Right renal cortex interstitium (tissue), 3 donors: ENCODE results near the gene ENTPD2. TPM values are rescaled to one million over a fixed set of nuclear protein-coding genes. Genes with fewer than 3 reads are reported as not detected.

Experiments used
- DNase-seq, 3 donors: peaks; one replicate each; pipeline ENCODE4 v3.0.0-alpha.2; 2013; ENCODE audit warnings: low read depth in 3 of 3, low spot score in 2 of 3
- polyA plus RNA-seq, 3 donors: library from polyadenylated mRNA; unstranded; fragments of 120-200 nt; gene quantifications; one replicate each; pipeline ENCODE4 v1.2.1, GENCODE V29; 2013; ENCODE audit not compliant: insufficient read length in 3 of 3

The ENTPD2 gene
- polyA plus RNA-seq, 3 donors = 2.9 to 3.9 (median 3.3) TPM

DNA sequence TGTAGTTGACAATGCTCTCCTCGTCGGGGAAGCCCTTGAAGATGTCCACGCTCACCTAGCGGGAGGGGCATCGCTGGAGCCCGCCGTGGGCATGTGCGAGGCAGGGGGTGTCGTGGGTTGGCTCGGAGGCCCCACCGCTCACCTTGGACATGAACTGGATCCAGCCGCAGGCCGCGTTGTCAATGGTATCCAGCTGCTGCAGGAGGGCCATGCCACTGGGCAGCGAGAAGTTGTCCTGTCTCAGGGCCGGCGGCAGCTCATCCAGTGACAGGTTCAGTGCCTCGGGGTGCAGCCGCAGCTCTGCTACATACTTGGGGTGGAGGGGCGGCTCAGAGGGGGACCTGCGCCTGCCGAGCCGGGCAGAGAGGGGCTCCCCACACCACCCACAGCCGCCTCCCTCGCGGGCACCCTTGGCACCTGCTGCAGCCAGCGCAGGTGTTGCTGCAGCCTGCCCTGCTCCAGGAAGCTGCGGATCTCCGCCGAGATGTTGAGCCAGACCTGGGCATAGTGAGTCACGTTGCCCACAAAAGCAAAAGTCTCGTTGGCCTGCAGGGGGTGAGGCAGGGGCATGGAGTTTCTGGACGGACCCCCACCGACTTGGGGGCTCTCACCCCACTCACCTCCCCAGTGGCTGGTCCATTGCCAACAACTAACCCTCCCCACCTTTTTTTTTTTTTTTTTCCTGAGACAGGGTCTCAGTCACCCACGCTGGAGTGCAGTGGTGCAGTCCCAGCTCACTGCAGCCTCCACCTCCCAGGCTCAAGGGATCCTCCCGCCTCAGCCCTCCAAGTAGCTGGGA lies 34.9 kb downstream of the ENTPD2 start:
- DNase-seq = no peak

DNA sequence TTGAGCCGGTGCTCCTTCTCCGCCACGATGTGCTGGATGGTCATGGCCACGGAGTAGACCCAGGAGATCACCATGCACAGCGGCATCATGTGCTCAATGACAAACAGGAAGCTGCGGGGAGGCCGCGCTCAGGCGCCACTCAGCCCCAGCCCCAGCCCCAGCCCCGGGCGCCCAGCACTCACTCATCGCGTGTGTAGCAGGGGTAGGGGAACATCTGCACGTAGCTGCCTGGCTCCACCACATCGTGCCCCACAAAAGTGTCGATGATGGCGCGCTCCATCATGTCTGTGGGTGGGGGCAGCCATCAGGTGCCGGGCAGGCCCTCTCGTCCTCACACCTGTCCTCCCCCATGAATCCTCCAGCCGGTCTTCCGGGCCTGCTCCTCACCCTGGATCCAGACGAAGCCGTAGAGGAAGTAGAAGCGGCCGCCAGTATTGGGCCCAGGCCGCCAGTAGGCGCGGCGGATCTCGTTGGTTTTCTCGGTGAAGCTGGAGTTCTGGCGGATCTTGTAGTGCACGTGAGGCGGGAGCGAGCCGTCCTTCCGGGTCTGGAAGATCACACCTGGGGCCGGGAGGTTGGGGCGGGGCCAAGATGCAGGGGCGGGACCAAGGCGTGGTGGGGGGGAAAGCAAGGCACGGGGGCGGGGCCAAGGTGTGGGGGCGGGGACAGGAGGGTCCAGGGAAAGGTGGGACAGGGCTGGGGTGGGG lies 35.9 kb downstream of the ENTPD2 start:
- no peak for DNase-seq

DNA sequence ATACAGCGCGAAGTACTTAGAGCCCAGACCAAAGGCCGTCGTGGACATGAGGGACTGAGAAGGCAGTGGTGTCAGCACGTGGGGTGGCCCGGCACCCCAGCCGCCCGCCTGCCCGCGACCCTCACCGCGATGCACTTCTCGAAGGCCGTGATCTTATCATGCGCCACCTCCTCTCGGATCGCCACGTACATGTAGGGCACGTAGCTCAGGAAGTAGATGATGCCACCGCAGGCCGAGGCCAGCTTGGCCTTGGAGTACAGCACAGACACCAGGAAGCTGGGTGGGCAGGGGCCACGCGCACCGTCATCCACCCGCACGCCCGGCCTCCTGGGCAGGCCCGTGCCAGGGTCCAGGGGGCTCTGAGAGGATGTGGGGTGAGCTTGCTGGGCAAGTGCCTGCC lies 36.8 kb downstream of the ENTPD2 start:
- DNase-seq = no peak

DNA sequence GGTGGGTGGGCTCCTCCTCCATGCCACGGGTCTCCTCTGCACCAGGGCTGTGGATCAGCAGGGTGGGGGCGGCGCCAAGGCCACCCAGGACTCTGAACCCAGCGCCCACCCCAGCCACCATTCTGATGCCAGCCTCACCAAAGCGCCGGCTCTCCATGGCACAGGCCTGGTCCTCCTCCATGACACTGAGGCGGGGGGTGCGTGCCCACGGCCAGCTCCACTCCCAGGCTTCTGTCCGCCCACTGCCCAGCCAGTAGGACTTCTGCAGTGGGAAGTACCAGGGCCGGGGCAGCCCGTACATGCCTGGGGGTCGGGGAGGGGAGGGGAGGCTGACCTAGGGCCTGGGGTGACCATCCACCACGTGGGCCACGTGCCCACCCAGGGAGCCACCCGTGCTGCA lies 37.4 kb downstream of the ENTPD2 start:
- no peak for DNase-seq

DNA sequence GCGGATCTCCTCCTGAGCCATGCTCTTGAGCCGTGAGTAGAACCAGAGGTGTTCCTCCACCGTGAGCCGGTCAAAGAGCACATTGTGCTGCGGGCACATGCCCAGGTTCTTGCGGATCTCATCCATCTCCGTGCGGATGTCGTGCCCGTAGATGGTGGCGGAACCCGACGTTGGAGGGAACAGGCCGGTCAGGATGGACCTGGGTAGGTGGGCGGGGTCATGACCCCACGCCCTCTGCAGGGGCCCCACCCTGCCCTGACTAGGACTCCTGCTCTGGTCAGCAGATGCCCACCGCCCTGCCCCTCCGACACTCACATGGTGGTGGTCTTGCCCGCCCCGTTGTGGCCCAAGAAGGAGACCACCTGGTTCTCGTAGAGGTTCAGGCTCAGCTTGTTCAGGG lies 37.9 kb downstream of the ENTPD2 start:
- DNase-seq = no peak

DNA sequence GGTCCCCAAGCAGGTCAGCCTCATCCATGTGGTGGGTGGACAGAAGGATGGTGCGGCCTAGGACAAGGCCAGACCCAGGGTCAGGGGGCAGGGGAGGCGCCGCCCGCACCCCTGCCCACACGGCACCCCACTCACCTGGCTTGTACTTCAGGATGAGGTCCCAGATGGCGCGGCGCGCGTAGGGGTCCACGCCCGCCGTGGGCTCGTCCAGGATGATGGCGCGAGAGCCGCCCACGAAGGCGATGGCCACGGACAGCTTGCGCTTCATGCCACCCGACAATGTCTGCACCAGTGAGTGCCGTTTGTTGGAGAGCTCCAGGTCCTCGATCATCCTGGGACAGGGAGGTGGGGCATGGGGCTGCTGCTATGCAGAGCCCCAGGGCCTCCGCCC lies 38.3 kb downstream of the ENTPD2 start:
- DNase-seq = no peak

DNA sequence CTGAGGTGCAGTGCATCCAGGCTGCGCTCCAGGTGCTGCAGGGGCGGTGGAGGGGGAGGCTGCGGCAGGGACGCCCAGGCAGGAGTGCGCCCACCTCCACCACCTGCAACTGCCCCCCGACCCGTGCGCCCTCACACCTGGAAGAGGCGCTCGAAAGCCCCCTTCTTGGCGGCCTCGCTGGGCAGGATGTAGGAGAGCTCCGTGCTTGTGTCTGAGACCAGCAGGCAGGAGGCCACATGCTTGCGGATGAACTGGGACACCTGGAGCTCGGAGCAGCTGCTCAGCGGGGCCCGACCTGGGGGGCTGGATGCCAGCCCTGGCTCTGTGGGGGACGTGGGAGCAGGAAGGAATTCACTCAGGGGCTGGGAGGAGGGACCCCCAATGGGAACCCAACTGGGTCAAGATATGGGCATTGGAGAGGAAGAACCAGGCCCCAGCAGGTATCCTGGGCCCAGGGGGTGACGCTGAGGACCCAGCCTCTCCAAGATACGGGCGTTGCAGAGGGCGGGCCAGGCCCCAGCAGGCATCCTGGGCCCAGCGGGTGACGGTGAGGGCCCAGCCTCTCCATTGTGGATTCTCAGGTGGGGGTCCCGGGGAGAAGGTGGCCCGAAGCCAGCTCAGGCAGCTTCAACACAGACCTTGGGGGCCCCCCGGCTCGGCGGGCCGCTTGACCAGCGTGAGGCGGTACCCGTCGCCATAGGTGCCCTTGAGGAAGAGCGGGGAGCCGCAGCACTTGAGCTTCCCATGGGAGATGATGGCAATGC lies 38.9 kb downstream of the ENTPD2 start:
- no peak for DNase-seq

DNA sequence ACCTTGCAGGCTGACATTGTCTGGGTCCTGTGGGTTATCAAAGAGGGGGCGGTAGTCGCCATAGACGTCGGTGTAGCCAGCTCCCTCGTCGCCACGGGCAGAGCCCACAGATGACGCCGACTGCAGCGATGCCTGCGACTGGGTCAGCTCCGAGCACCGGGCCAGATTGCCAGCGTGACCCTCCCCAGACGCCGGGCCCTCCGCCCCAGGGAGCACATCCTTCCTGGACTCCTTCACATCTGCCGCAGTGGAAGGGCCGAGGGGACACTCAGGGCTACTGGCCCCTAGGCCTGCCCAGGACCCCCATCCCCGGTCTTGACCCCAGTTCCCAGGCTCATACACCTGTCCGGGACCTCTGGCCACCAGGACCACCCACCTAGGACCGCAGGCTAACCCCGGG lies 39.7 kb downstream of the ENTPD2 start:
- no peak for DNase-seq

DNA sequence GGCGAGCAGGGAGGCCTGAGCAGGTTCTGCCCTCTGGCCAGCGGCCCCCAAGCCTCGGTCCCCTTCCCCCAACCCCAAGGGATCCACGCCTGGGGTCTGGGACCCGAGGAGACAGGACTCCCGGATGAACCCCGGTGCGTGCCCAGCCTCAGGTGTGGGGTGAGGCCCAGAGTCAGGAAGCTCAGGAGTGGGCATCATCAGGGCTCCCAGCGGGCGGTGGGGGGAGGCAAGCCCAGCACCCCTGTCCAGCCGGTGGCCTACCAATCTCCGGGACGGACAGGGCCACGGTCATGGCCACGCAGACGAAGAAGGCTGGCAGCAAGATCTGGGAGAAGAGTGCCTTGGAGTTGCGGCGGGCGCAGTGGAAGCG lies 40.3 kb downstream of the ENTPD2 start:
- no peak for DNase-seq

DNA sequence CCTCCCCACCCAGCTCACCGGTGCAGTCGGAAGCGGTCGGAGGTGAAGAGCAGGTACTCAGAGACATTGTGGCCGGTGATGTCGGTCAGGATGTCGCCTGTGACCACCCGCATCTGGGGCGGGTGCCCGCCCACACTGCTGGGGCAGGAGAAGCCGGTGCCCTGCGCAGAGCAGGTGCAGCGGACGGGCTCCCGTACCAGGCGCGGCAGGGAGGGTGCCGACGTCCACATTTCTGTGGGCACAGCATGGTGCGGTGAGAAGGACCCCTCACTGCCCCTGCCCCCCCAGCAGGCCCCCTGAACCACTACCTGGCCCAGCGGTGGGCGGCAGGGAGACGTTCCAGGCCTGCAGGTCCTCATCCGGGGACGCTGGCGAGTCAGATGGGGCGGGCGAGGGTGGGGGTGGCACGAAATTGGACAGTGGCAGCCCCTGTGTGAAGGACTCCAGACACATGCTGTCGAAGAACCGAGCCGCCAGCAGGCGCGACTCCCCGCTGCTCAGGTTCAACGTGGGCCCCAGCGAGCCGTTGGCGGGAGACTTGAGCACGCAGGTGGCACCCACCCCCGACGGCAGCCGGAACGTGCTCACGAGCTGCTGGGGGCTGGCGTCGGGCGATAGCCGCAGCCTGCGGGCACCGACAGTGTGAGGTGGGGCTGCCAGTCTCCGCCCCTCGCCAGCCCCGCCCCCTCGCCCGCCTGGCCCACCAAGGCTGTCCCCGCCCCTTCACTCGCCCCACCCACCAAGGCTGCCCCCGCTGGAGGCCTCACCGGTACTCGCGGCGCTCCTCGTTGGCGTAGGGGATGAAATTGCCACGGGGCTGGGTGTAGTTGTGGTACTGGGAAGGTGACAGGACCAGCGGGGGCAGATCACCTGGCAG lies 40.9 kb downstream of the ENTPD2 start:
- DNase-seq = no peak

DNA sequence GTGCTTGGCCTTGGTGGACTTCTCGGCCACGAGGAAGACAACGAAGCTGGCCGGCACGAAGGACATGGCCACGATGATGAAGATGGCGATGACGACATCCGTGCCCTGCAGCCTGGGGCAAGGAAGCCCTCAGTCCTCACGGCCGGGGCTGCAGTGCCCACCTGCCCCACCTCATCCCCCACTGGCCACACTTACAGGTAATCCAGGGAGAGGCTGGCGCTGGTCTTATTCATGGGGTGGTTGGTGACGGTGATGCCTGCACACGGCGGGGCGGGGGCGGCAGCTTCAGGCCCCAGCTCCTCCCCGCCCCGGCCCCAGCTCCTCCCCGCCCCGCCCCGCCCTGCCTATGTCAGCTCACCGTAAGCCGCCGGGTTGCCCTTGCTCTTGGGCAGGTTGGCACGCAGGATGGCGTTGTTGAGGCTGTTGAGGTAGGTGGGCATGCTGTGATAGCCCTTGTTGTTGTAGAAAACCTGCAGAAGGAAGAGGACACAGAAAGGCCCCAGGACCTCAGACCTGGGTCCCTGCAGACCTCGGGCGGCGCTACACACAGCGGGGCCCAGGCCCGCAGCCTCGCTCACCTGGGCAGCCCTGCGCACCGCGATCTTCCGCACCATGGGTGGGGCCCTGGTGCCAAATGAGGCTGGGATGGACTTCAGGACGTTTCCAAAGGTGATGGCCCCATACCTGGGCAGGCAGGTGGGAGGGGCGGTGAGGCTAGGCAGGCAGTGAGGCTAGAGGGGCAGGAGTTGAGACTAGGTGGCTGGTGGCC lies 41.8 kb downstream of the ENTPD2 start:
- DNase-seq = no peak

DNA sequence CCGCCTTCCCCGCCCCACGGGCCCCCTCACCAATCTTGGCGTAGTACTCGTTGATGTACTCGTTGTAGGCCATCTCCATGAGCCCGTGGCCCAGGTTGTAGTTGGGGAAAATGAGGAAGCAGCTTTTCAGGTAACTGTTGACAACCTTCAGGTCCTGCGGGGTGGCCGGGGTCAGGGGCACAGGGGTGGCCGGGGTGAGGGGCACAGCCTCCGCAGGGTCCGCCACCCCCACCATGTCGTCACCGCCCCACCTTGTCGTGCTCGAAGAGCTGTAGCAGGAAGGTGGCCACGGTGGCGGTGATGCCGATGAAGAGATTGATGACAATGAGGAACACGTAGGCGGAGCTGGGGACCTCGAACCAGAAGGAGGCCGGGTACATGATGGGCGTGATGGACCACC lies 42.7 kb downstream of the ENTPD2 start:
- no peak for DNase-seq

DNA sequence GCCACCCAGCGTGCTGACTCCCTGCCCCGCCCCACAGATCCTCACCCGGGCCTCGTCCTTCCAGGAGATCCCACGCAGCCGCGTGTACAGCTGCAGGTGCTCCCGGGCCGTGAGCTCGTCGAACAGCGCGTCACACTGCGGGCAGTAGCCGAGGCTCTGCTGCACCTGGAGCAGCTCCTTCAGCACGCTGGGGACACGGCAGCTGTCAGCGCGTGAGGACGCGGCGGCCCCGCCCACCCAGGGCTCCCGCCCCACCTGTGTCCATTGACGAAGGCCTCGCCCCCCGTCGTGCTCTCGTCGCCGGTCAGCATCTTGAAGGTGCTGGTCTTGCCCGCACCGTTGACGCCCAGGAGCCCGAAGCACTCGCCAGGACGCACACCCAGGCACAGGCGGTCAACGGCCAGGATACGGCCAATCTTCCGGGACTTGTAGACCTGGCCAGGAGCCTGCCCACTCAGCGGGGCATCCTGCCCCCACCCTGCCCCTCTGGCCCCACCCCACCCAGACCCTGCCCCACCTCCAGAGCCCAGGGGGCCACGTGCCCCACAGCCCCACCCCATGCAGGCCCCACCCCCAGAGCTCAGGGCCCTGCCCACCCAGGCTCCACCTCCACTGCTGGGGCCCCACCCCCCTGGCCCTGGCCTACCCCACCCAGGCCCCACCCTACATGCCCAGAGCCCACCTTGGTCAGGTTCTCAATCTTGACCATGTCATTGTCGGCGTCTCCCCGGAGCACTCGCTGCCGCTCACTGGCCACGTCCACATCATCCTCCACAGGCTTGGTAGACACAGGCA lies 43.7 kb downstream of the ENTPD2 start:
- no peak for DNase-seq

DNA sequence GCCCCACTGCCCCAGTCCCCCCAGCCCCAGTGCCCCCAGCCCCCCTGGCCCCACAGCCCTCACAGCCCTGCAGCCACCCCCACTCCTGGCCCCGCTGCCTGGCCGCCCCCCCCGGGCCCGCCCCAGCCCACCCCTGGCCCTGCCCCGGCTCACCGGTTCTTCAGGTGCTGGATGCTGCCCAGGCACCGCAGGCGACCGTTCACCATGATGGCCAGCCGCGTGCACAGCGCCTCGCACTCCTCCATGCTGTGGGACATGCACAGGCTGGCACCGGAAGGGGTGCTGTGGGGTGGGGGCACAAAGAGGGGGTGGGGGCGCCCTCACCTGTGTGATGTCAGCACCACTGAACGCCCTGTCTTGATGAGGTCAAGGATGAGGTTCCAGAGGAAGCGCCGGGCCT lies 44.6 kb downstream of the ENTPD2 start:
- no peak for DNase-seq

DNA sequence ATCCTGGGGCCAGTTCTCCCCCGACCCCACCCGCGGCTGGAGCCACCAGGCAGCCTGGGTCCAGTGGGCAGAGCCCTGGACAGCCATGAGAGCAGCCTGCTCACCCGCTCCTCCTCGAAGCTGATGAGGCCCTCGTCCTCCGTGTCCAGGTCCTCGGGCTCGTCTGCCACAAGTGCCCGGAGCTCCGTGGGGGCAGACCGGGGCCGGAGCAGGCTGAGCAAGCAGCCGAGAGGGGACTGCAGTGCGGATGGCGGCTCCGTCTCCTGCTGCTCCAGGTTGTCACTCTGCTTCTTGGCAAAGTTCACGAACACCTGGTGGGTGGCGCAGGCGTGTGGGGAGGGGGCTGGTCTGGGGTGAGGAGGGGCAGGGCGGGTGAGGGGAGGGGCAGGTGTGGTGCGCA lies 45.5 kb downstream of the ENTPD2 start:
- no peak for DNase-seq

DNA sequence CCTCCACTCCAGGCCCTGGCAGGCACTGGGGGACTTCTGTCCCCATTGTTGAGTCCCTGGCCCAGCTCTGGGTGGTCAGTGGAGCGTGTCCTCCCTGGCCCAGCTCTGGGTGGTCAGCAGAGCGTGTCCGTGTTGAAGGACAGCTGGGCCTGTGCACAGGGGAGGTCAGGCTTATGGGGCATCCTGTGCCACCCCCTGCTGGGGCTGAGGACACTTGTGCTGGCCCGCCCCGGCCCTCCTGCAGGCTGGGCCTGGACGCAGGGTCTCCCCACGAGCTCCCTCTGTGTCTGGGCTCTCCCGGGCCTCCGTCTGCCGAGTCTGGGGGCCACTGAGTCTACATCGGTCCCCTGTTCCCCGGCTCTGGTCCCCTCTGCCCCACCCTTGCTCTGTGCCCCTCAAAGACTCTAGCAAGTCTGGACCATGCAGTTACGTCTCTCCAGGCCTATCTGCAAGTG lies 46.0 kb downstream of the ENTPD2 start:
- no peak for DNase-seq

DNA sequence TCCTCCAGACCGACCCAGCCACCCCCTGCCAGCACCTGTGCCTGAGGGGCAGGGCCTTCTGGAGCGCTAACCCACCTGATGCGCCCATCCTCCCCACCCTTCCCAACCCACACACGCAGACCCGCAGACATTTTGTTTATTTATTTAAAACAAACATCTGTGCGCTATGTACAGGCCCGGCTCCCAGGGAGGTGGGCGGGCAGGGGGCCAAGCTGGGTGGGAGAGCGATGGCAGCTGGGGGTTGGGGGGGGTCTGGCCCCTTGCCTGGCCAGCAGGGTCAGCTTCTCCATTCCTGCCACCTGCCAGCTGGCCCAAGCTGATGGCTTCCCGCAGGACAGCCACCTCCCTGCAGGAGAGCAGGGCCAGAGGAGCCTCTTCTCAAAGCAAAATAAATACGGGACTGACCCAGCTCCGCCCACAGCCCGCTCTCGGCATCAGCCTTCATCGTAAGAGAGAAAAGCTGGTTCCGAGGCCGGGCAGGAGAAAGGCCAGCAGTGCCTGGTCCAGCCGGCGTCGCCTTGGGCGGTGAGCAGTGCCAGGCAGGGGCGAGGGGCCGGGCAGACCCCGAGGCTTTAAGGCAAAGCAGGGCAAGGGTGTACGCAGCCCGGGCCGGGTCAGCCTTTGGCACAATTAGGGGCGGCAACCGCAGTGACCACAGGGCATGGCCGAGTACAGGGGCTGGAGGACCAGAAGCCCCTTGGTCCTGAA lies 46.6 kb downstream of the ENTPD2 start:
- DNase-seq = no peak
